ENCODE measurements around the gene TMEM164.

Gene TMEM164

GRCh38 chrX:110173192-110174175 is 170.6 kb downstream of the TMEM164 start:
- no peak for DNase-seq

- DNase-seq: no peak
Observed at GRCh38 chrX:110175146-110175545, 172.2 kb downstream of the TMEM164 start.

DNA sequence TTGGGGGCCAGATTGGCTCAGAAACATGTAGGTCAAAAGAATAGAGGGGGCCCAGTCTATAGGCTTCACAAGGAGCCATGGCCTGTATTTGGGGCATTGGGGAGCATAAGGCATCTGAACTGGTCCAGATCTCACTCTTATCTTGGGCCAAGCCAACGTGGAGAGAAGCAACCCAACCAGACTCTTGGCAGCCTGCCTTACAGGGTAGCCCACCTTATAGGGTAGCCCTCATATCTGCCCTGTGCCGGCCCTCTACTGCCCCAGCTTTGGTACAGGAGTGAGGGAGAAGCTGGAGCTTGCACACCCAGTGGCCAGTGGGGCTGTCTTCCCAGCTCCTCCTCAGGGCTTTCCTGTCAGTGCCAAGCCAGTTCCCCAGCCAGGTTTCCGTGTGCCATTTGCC is 172.8 kb downstream of the TMEM164 start:
- no peak for DNase-seq

- DNase-seq: no peak
Observed at GRCh38 chrX:110178179-110178865, 175.4 kb downstream of the TMEM164 start.

GRCh38 chrX:110180176-110180927 is 177.4 kb downstream of the TMEM164 start:
- no peak for DNase-seq

GRCh38 chrX:110180928-110181310 is 178.0 kb downstream of the TMEM164 start:
- no peak for DNase-seq

DNA sequence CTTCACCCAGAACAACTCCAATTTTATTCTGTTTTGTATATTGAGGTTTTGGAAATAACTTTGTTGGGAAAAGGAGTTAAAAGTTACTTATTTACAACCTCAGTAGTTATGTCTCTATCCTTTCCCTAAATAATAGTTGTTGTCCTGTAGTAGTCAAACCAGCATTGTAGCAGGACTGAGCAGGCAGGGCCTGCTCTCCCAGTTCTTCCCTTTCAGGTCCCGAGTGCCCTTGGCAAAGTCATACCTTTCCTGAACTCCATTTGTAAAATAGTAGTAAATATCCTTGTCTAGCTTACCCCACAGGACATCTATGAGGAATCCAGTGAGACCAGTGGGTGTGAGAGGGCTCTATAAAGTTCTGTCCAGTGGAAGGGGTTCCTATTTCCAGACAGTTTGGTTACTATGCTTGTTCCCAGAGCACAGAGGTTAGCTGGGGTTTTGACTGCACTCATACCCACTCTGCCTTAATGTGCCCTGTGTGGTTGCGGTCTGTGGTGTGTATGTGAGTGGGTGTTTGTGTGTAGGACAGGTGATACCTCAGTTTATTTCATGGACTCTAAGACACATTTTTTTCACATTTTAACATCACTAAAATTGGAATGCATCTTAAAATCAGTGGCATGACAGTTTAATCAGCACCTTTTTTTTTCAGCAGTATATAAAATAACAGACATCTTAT is 178.7 kb downstream of the TMEM164 start:
- DNase-seq: no peak

DNA sequence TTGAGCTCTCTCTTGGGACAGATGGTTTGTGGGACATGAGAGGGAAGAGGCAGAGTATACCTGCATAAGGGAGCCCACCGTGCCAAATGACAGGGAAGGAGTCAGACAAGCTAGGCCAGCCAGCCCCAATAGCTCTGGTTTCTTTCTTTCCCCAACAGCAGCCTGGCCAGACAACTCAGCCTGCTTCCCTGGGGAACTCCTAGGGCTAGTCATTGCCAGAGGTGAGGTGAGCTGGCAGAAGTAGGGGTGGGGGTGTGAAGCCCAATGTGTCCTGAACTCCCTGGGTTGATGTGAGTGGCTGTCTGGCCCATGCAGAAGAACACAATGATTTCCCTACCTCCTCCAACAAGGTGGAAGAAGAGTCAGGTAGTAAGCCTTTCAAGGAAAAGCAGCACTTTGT is 179.4 kb downstream of the TMEM164 start:
- DNase-seq: no peak

DNA sequence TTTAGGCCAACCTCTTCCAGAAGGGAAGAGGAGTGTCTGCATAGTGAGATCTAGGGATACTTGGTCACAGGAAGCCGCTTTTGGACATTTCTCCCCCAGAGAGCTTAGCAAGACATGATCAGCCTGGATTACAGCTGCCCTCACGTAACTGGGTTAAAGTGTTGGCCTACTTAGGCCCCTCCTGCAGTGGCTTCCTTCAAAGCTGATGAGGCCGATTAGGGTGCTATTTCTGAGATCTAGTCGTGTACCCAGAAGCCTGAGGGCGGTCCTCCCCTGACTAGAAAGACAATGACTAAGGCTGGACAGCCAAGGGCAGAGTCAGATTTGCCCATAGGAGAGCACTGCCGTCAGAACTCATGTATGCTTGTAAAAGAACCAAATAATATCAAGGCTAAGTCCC is 180.0 kb downstream of the TMEM164 start:
- DNase-seq: no peak

DNA sequence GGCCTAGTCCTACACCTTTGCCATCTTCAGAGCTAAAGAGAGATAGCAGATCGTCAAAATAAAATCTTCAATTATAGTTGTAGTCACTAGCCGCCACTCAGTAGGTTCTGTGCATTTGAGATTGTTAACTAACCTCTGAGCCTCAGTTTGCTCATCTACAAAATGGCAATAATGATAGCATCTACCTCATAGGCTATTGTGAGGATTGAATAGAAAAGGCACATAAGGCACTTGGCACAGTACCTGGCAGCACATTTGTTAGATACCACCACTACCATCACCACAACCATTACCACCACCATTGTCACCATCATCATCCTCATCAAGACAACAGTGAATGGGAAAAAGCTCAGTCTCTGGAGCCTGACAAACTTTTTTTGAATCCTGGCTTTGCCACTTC is 180.4 kb downstream of the TMEM164 start:
- DNase-seq: no peak

GRCh38 chrX:110188701-110189558 is 186.0 kb downstream of the TMEM164 start:
- no peak for DNase-seq

GRCh38 chrX:110192516-110192915 is 189.6 kb downstream of the TMEM164 start:
- DNase-seq: no peak

GRCh38 chrX:110194977-110195376 is 192.1 kb downstream of the TMEM164 start:
- DNase-seq: no peak

GRCh38 chrX:110201799-110202198 is 198.9 kb downstream of the TMEM164 start:
- DNase-seq: no peak

DNA sequence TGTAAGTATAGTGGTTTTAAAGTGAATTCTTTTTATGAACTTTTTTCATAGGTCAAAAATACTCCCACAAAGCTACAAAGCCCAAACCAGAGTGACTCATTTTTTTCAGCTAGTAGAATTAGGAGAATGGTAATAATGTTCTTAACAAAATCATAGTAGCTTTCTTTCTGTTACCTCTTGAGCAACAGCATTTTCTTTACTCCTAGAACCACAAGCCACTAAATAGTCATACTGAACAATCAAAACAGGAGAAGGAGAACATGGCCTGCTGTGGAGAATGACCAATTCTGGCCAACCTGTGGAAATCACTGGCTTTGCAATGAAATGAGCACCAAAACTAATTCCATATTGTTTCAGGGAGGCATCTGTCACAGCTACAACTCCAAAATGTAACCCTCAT is 202.1 kb downstream of the TMEM164 start:
- DNase-seq: no peak

- no peak for DNase-seq
Observed at GRCh38 chrX:110208092-110208491, 205.2 kb downstream of the TMEM164 start.

GRCh38 chrX:110210417-110211139 is 207.7 kb downstream of the TMEM164 start:
- no peak for DNase-seq

GRCh38 chrX:110211340-110211739 is 208.4 kb downstream of the TMEM164 start:
- no peak for DNase-seq

DNA sequence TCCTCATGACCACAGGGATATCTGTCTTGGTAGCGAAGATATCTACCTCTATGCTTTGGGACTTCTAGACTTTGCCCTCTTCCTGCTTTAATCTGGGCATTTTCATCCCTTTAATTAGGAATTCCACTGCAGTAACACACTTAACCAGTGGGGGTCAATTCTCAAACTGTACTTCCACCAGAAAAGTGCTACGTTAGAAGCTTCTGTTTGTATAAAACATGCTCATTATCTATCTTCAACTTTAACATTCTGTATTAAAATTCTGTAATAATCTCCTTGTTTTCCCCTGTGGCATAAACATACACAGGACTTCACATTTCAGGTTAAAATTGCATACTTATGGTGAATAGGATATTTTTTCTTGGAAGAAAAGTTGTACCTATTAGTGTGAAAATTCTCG is 209.4 kb downstream of the TMEM164 start:
- DNase-seq: no peak

GRCh38 chrX:110213183-110213582 is 210.3 kb downstream of the TMEM164 start:
- DNase-seq: no peak

DNA sequence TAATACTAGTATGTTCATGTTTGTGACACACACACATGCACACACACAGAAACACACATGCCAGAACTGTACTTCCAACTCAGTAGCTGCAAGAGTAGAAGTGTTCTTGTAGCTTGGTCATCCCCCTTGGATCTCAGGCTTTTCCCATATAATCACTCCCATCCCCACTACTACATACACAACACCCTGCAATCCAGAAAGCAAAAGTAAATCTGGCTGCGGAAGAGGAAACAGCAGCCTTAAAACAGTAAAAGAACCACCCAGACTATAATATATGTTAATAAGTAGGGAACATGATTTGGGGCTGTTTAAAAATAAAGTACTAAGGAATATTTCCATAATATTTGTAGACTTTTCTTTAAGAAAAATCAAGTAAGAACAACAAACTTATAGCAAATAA is 211.8 kb downstream of the TMEM164 start:
- DNase-seq: no peak

Data from activated CD8-positive, alpha-beta memory T cell treated with anti-CD3 and anti-CD28 coated beads for 24 hours (primary cell).